SK-N-SH treated with all-trans-retinoic acid at 6 μM for 48 hours (cell line): Measurements from ENCODE around the gene HSD3B2.

Experiments
- ATAC-seq: fragments of 200-7000 bp; cut with Tn5 transposase; 3 replicates; pipeline ENCODE4 v1.9.1; 2020; ENCODE audit warnings: mild to moderate bottlenecking, moderate library complexity
- ARNTL ChIP-seq: fragments of 450-650 bp; formaldehyde crosslinking; IDR thresholded peaks from 2 replicates; pipeline ENCODE4 v1.5.0; 2020; ENCODE audit warnings: low read depth, mild to moderate bottlenecking, moderate library complexity, borderline replicate concordance
- BACH2 ChIP-seq: fragments of 250-450 bp; sonication (Bioruptor Pico); IDR thresholded peaks from 2 replicates; pipeline ENCODE4 v1.9.0; 2021; ENCODE audit warnings: mild to moderate bottlenecking, borderline replicate concordance
- CSDC2 ChIP-seq: fragments of 250-450 bp; sonication (Bioruptor Pico); IDR thresholded peaks from 2 replicates; pipeline ENCODE4 v1.5.0; 2020; ENCODE audit warnings: mild to moderate bottlenecking, moderate library complexity
- CSRNP3 ChIP-seq: fragments of 250-450 bp; sonication (Bioruptor Pico); IDR thresholded peaks from 2 replicates; pipeline ENCODE4 v1.5.1; 2021; ENCODE audit warnings: mild to moderate bottlenecking, moderate library complexity
- ESRRG ChIP-seq: fragments of 250-450 bp; sonication (Bioruptor Pico); IDR thresholded peaks from 2 replicates; pipeline ENCODE4 v1.6.1; 2021; ENCODE audit warnings: mild to moderate bottlenecking
- GLIS3 ChIP-seq: fragments of 250-450 bp; sonication (Bioruptor Pico); IDR thresholded peaks from 2 replicates; pipeline ENCODE4 v1.5.0; 2020; ENCODE audit warnings: mild to moderate bottlenecking, moderate library complexity
- ISL1 ChIP-seq: fragments of 250-450 bp; sonication (Bioruptor Pico); IDR thresholded peaks from 2 replicates; pipeline ENCODE4 v2.1.2; 2022; ENCODE audit warnings: mild to moderate bottlenecking, moderate library complexity
- PPARA ChIP-seq: fragments of 250-450 bp; sonication (Bioruptor Pico); IDR thresholded peaks from 2 replicates; pipeline ENCODE4 v1.5.0; 2020; ENCODE audit warnings: mild to moderate bottlenecking, borderline replicate concordance
- RARB ChIP-seq: fragments of 250-450 bp; sonication (Bioruptor Pico); IDR thresholded peaks from 2 replicates; pipeline ENCODE4 v1.8.0; 2021; ENCODE audit warnings: mild to moderate bottlenecking, moderate library complexity
- SNAI2 ChIP-seq: fragments of 250-450 bp; sonication (Bioruptor Pico); IDR thresholded peaks from 2 replicates; pipeline ENCODE4 v1.5.0; 2020; ENCODE audit warnings: mild to moderate bottlenecking, moderate library complexity
- TCF4 ChIP-seq: fragments of 250-450 bp; sonication (Bioruptor Pico); IDR thresholded peaks from 2 replicates; pipeline ENCODE4 v1.8.0; 2021; ENCODE audit warnings: mild to moderate bottlenecking, moderate library complexity, borderline replicate concordance
- TOX ChIP-seq: fragments of 250-450 bp; sonication (Bioruptor Pico); IDR thresholded peaks from 2 replicates; pipeline ENCODE4 v1.8.0; 2021; ENCODE audit warnings: mild to moderate bottlenecking, moderate library complexity, borderline replicate concordance
- TSHZ2 ChIP-seq: fragments of 250-450 bp; sonication (Bioruptor Pico); IDR thresholded peaks from 2 replicates; pipeline ENCODE4 v1.5.0; 2020; ENCODE audit warnings: mild to moderate bottlenecking, moderate library complexity
- ZC3H10 ChIP-seq: fragments of 250-450 bp; sonication (Bioruptor Pico); IDR thresholded peaks from 2 replicates; pipeline ENCODE4 v1.5.1; 2021; ENCODE audit warnings: mild to moderate bottlenecking, moderate library complexity
- ZFP3 ChIP-seq: fragments of 250-450 bp; sonication (Bioruptor Pico); IDR thresholded peaks from 2 replicates; pipeline ENCODE4 v1.5.0; 2020; ENCODE audit warnings: mild to moderate bottlenecking, moderate library complexity
- ZFP30 ChIP-seq: fragments of 450-650 bp; formaldehyde crosslinking; IDR thresholded peaks from 2 replicates; pipeline ENCODE4 v1.5.0; 2022; ENCODE audit warnings: mild to moderate bottlenecking, moderate library complexity
- ZNF565 ChIP-seq: fragments of 450-650 bp; formaldehyde crosslinking; conservative IDR thresholded peaks from 2 replicates; pipeline ENCODE4 v1.5.0; 2020; ENCODE audit warnings: low read depth, mild to moderate bottlenecking, moderate library complexity
- ZNF70 ChIP-seq: fragments of 450-650 bp; formaldehyde crosslinking; IDR thresholded peaks from 2 replicates; pipeline ENCODE4 v1.5.0; 2020; ENCODE audit warnings: mild to moderate bottlenecking, moderate library complexity
- ZNF8 ChIP-seq: fragments of 450-650 bp; formaldehyde crosslinking; IDR thresholded peaks from 2 replicates; pipeline ENCODE4 v1.5.0; 2020; ENCODE audit warnings: mild to moderate bottlenecking, moderate library complexity
- TF ChIP-seq, protein P1 (sequence below): fragments of 250-450 bp; sonication (Bioruptor Pico); IDR thresholded peaks from 2 replicates; pipeline ENCODE4 v1.5.1; 2020; ENCODE audit warnings: low read depth, mild to moderate bottlenecking, moderate library complexity
- TF ChIP-seq, protein P2 (sequence below): fragments of 250-450 bp; sonication (Bioruptor Pico); IDR thresholded peaks from 2 replicates; pipeline ENCODE4 v1.8.0; 2020; ENCODE audit warnings: mild to moderate bottlenecking, moderate library complexity, borderline replicate concordance

HSD3B2 gene

GRCh38 chr1:119391749-119392148 lies 23.2 kb upstream of the HSD3B2 start:
- no peak for ATAC-seq
- TF ChIP-seq BACH2 (CRISPR knock-in tag) (no peak), PPARA (no peak), SNAI2 (CRISPR knock-in tag) (no peak), ESRRG (CRISPR knock-in tag) (no peak), RARB (CRISPR knock-in tag) (no peak), CSRNP3 (CRISPR knock-in tag) (no peak)

DNA sequence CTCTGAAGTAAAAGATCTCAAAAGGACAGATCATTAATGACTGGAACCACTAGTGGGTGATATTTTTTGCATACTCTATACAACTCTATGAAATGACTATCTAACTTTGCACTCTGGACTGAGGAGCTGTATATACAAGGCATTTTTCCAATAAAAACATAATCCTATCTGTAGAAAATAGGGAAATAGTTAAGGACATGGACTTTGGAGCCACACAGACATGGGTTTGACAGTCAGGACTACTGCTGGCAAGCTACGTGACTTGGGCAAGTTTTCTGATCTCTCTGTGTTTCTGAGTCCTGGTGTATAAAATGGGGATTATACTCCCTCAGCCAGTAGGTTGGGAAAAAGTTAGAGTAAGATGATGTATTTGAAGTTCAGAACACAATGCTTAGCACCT lies 20.9 kb upstream of the HSD3B2 start:
- no peak for ATAC-seq
- no peak for TF ChIP-seq CSDC2 (CRISPR knock-in tag)
- no peak for TF ChIP-seq ZNF8
- TF ChIP-seq ZFP3 (CRISPR knock-in tag) = no peak
- no peak for TF ChIP-seq TCF4 (CRISPR knock-in tag)
- no peak for TF ChIP-seq ZFP30
- TF ChIP-seq TSHZ2 (CRISPR knock-in tag) = no peak
- TF ChIP-seq ISL1 (CRISPR knock-in tag) = no peak
- TF ChIP-seq ZNF70 (CRISPR knock-in tag) = no peak
- no peak for TF ChIP-seq ESRRG (CRISPR knock-in tag)
- TF ChIP-seq SNAI2 (CRISPR knock-in tag) = no peak

GRCh38 chr1:119396982-119397381 lies 18.0 kb upstream of the HSD3B2 start:
- ATAC-seq = no peak
- TF ChIP-seq ZNF8 (no peak), GLIS3 (CRISPR knock-in tag) (no peak), ZNF565 (CRISPR knock-in tag) (no peak), ARNTL (CRISPR knock-in tag) (no peak), ZFP3 (CRISPR knock-in tag) (no peak)

DNA sequence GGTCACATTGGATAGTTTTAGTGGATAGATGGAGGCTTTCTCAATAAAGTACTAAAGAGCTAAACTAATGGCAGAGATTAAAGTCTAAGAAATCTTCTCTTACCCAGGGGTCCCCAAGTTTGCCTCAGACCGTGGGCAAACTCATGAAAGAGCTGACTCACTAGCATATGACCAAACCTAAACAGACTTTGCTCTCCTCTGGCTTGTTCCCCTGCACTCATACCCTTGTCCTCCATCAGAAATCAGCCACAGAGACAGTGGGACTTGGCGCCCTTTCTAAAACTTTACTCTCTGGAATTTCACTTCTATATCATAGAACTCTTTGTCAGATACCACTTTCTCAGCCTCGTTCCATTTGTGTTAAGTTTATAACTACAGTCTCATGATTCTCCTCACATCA lies 17.0 kb upstream of the HSD3B2 start:
- TF ChIP-seq CSDC2 (CRISPR knock-in tag) (no peak), ZFP3 (CRISPR knock-in tag) (no peak), PPARA (no peak), ZFP30 (no peak), ESRRG (CRISPR knock-in tag) (no peak), ZNF8 (no peak), ZC3H10 (CRISPR knock-in tag) (no peak)
- TF ChIP-seq, protein P1, sequence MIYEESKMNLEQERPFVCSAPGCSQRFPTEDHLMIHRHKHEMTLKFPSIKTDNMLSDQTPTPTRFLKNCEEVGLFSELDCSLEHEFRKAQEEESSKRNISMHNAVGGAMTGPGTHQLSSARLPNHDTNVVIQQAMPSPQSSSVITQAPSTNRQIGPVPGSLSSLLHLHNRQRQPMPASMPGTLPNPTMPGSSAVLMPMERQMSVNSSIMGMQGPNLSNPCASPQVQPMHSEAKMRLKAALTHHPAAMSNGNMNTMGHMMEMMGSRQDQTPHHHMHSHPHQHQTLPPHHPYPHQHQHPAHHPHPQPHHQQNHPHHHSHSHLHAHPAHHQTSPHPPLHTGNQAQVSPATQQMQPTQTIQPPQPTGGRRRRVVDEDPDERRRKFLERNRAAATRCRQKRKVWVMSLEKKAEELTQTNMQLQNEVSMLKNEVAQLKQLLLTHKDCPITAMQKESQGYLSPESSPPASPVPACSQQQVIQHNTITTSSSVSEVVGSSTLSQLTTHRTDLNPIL (CRISPR knock-in tag) = no peak
- ATAC-seq = no peak

GRCh38 chr1:119404736-119405135 lies 10.2 kb upstream of the HSD3B2 start:
- no peak for TF ChIP-seq TSHZ2 (CRISPR knock-in tag)
- TF ChIP-seq ARNTL (CRISPR knock-in tag) = no peak
- no peak for TF ChIP-seq CSRNP3 (CRISPR knock-in tag)
- TF ChIP-seq ZNF70 (CRISPR knock-in tag) = no peak
- TF ChIP-seq BACH2 (CRISPR knock-in tag) = no peak
- no peak for TF ChIP-seq ZFP3 (CRISPR knock-in tag)
- TF ChIP-seq ZNF8 = no peak
- TF ChIP-seq, protein P2, sequence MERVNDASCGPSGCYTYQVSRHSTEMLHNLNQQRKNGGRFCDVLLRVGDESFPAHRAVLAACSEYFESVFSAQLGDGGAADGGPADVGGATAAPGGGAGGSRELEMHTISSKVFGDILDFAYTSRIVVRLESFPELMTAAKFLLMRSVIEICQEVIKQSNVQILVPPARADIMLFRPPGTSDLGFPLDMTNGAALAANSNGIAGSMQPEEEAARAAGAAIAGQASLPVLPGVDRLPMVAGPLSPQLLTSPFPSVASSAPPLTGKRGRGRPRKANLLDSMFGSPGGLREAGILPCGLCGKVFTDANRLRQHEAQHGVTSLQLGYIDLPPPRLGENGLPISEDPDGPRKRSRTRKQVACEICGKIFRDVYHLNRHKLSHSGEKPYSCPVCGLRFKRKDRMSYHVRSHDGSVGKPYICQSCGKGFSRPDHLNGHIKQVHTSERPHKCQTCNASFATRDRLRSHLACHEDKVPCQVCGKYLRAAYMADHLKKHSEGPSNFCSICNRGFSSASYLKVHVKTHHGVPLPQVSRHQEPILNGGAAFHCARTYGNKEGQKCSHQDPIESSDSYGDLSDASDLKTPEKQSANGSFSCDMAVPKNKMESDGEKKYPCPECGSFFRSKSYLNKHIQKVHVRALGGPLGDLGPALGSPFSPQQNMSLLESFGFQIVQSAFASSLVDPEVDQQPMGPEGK (CRISPR knock-in tag) = no peak
- TF ChIP-seq TOX (CRISPR knock-in tag) = no peak
- no peak for TF ChIP-seq ZNF565 (CRISPR knock-in tag)
- ATAC-seq = no peak
